H9 (cell line): ENCODE measurements around the gene ATE1. TPM values are rescaled to one million over a fixed set of nuclear protein-coding genes. Genes with fewer than 3 reads are reported as not detected.

Source experiments
- DNase-seq: peaks from one replicate; pipeline ENCODE4 v3.0.0-alpha.2; 2017
- H2AFZ ChIP-seq: one replicate; pipeline ENCODE4 v1.6.1; 2013; ENCODE audit warnings: mild to moderate bottlenecking, low read length, control low read depth, moderate library complexity
- H2AK5ac ChIP-seq: 2 replicates; pipeline ENCODE4 v1.6.1; 2013; ENCODE audit warnings: low read length, control low read depth, mixed read lengths; ENCODE audit not compliant: insufficient read length
- H2BK120ac ChIP-seq: one replicate; pipeline ENCODE4 v1.6.1; 2013; ENCODE audit warnings: low read depth, mild to moderate bottlenecking, low read length, control low read depth, inconsistent platforms; ENCODE audit not compliant: poor library complexity, severe bottlenecking
- H2BK12ac ChIP-seq: 2 replicates; pipeline ENCODE4 v1.6.1; 2013; ENCODE audit warnings: low read length, control low read depth, mixed read lengths, low read depth; ENCODE audit not compliant: insufficient read length
- H2BK15ac ChIP-seq: 2 replicates; pipeline ENCODE4 v1.6.1; 2013; ENCODE audit warnings: low read depth, low read length, control low read depth
- H2BK20ac ChIP-seq: one replicate; pipeline ENCODE4 v1.6.1; 2013; ENCODE audit warnings: low read depth, mild to moderate bottlenecking, low read length, control low read depth, inconsistent platforms; ENCODE audit not compliant: poor library complexity, severe bottlenecking
- H2BK5ac ChIP-seq: 2 replicates; pipeline ENCODE4 v1.6.1; 2013; ENCODE audit warnings: low read length, control low read depth, mixed read lengths; ENCODE audit not compliant: insufficient read length
- H3K14ac ChIP-seq: 2 replicates; pipeline ENCODE4 v1.6.1; 2013; ENCODE audit warnings: low read length, control low read depth; ENCODE audit not compliant: insufficient read depth
- H3K18ac ChIP-seq: 2 replicates; pipeline ENCODE4 v1.6.1; 2013; ENCODE audit warnings: low read depth, mild to moderate bottlenecking, mixed read lengths, low read length, control low read depth; ENCODE audit not compliant: insufficient read length
- H3K23ac ChIP-seq: 2 replicates; pipeline ENCODE4 v1.6.1; 2013; ENCODE audit warnings: low read length, control low read depth, mixed read lengths, low read depth; ENCODE audit not compliant: insufficient read length
- H3K23me2 ChIP-seq: 2 replicates; pipeline ENCODE4 v1.6.1; 2013; ENCODE audit warnings: low read depth, mild to moderate bottlenecking, mixed read lengths, low read length, control low read depth; ENCODE audit not compliant: insufficient read length, poor library complexity, severe bottlenecking
- H3K27ac ChIP-seq: 2 replicates; pipeline ENCODE4 v1.5.1; 2013; ENCODE audit warnings: low read length, control low read depth, mixed read lengths, low read depth; ENCODE audit not compliant: insufficient read length
- H3K27me3 ChIP-seq: 2 replicates; pipeline ENCODE4 v1.6.1; 2013; ENCODE audit warnings: low read length, control low read depth, inconsistent platforms; ENCODE audit not compliant: insufficient read depth
- H3K4ac ChIP-seq: 2 replicates; pipeline ENCODE4 v1.6.1; 2013; ENCODE audit warnings: low read depth, mild to moderate bottlenecking, control low read depth, inconsistent platforms, low read length, moderate library complexity
- H3K4me1 ChIP-seq: 2 replicates; pipeline ENCODE4 v1.6.1; 2013; ENCODE audit warnings: low read length, control low read depth, inconsistent platforms; ENCODE audit not compliant: insufficient read depth
- H3K4me2 ChIP-seq: 2 replicates; pipeline ENCODE4 v1.6.1; 2013; ENCODE audit warnings: low read length, control low read depth, mixed read lengths; ENCODE audit not compliant: insufficient read length, insufficient read depth
- H3K56ac ChIP-seq: 2 replicates; pipeline ENCODE4 v1.6.1; 2013; ENCODE audit warnings: low read depth, mild to moderate bottlenecking, mixed read lengths, low read length, control low read depth; ENCODE audit not compliant: insufficient read length
- H3K79me1 ChIP-seq: 2 replicates; pipeline ENCODE4 v1.6.1; 2013; ENCODE audit warnings: low read depth, mild to moderate bottlenecking, moderate library complexity, low read length, control low read depth, inconsistent platforms; ENCODE audit not compliant: insufficient read depth, poor library complexity, severe bottlenecking
- H3K79me2 ChIP-seq: 2 replicates; pipeline ENCODE4 v1.6.1; 2013; ENCODE audit warnings: low read length, control low read depth, inconsistent platforms; ENCODE audit not compliant: insufficient read depth
- H3K9ac ChIP-seq: 2 replicates; pipeline ENCODE4 v1.6.1; 2013; ENCODE audit warnings: low read length, control low read depth, mixed read lengths; ENCODE audit not compliant: insufficient read length; ENCODE audit errors: extremely low read depth
- H3K9me3 ChIP-seq: one replicate; pipeline ENCODE4 v1.6.1; 2013; ENCODE audit warnings: low read depth, low read length, inconsistent platforms; ENCODE audit not compliant: control insufficient read depth
- H3T11ph ChIP-seq: one replicate; pipeline ENCODE4 v1.6.1; 2013; ENCODE audit warnings: mild to moderate bottlenecking, low read length, control low read depth, inconsistent platforms
- H4K20me1 ChIP-seq: one replicate; pipeline ENCODE4 v1.6.1; 2013; ENCODE audit not compliant: control insufficient read depth, insufficient read length, insufficient read depth
- H4K5ac ChIP-seq: 2 replicates; pipeline ENCODE4 v1.6.1; 2013; ENCODE audit warnings: low read depth, mild to moderate bottlenecking, mixed read lengths, low read length, control low read depth; ENCODE audit not compliant: insufficient read length
- H4K8ac ChIP-seq: replicated peaks from 2 replicates; pipeline ENCODE4 v1.6.1; 2013; ENCODE audit warnings: low read length, control low read depth, mixed read lengths, low read depth; ENCODE audit not compliant: insufficient read length
- H4K91ac ChIP-seq: 2 replicates; pipeline ENCODE4 v1.6.1; 2013; ENCODE audit warnings: low read depth, mild to moderate bottlenecking, moderate library complexity, mixed read lengths, low read length, control low read depth; ENCODE audit not compliant: insufficient read length
- H3K27ac Mint-ChIP-seq, 3 experiments: 2 replicates in 2 of 3; 3 replicates in 1 of 3; pipeline ENCODE4 v1.8.0; 2020 to 2021; ENCODE audit warnings: mixed read lengths in 3 of 3, mild to moderate bottlenecking in 1 of 3, moderate library complexity in 1 of 3
- H3K27me3 Mint-ChIP-seq: 2 replicates; pipeline ENCODE4 v1.8.0; 2021; ENCODE audit warnings: low read depth, mild to moderate bottlenecking, moderate library complexity, mixed read lengths
- H3K36me3 Mint-ChIP-seq, 3 experiments: 2 replicates in 2 of 3; 3 replicates in 1 of 3; pipeline ENCODE4 v1.8.0; 2020 to 2021; ENCODE audit warnings: low read depth in 3 of 3, mixed read lengths in 3 of 3; ENCODE audit not compliant: insufficient read depth in 1 of 3
- H3K4me1 Mint-ChIP-seq, 2 experiments: 2 replicates each; pipeline ENCODE4 v1.8.0; 2020; ENCODE audit warnings: mixed read lengths in 2 of 2
- H3K4me3 Mint-ChIP-seq, 2 experiments: 2 replicates in 1 of 2; 3 replicates in 1 of 2; pipeline ENCODE4 v1.8.0; 2020 to 2021; ENCODE audit warnings: mild to moderate bottlenecking in 2 of 2, mixed read lengths in 2 of 2, moderate library complexity in 1 of 2
- H3K9me3 Mint-ChIP-seq, 2 experiments: 2 replicates in 1 of 2; 3 replicates in 1 of 2; pipeline ENCODE4 v1.8.0; 2020; ENCODE audit warnings: mild to moderate bottlenecking in 2 of 2, mixed read lengths in 2 of 2, moderate library complexity in 1 of 2
- CTCF ChIP-seq: fragments of 200-600 bp; sonication (generic); conservative IDR thresholded peaks from 3 replicates; pipeline ENCODE4 v1.8.0; 2021; ENCODE audit warnings: antibody characterized with exemption, mild to moderate bottlenecking
- WGBS: extraction: QIAGEN DNeasy Blood & Tissue Kit; methylation state at CpG from one replicate; pipeline ENCODE4 v1.1.7; 2013; ENCODE audit warnings: missing lambda C conversion rate, low lambda C conversion rate, mixed read lengths; ENCODE audit not compliant: insufficient read length; ENCODE audit errors: extremely low coverage; 5-methylcytosine and 5-hydroxymethylcytosine counted together
- total RNA-seq: library from RNA; stranded (reverse); gene quantifications from 2 replicates; pipeline ENCODE4 v1.2.1, GENCODE V29; 2021

The ATE1 gene
- total RNA-seq, 1 experiment from 2014 or later = 29.0 TPM

GRCh38 chr10:121694966-121695643, 232.7 kb downstream of the ATE1 start:
- peaks cover 2 to 3% of the 10 kb centered on the region in 2 experiments; a peak in 3 of 5 replicates for H3K9me3 Mint-ChIP-seq
- Histone ChIP-seq H2BK120ac (no peak overlapping the region), H2AFZ (no peak overlapping the region), H3K79me1 (no peaks in the 10 kb centered on the region), H3K27ac (no peak overlapping the region), H3K23ac (no peak overlapping the region), H2BK12ac (no peak overlapping the region), H3K9ac (no peak overlapping the region), H3K4me2 (no peak overlapping the region), H3T11ph (no peak overlapping the region), H3K4me1 (no peaks in the 10 kb centered on the region; the same call in 1 of the 2 replicates), H3K27me3 (no peaks in the 10 kb centered on the region), H3K18ac (no peak overlapping the region), H4K91ac (no peak overlapping the region), H3K23me2 (no peaks in the 10 kb centered on the region), H3K56ac (no peak overlapping the region), H2BK20ac (no peak overlapping the region), H2AK5ac (no peak overlapping the region), H4K5ac (no peak overlapping the region), H2BK5ac (no peak overlapping the region), H3K14ac (no peak overlapping the region), H3K79me2 (no peaks in the 10 kb centered on the region), H4K20me1 (no peaks in the 10 kb centered on the region), H4K8ac (no peak overlapping the region), H3K9me3 (no peaks in the 10 kb centered on the region), H2BK15ac (no peak overlapping the region), H3K4ac (no peak overlapping the region)
- H3K27ac Mint-ChIP-seq = no peak overlapping the region
- no CpG with 5 or more reads among the region's 8 CpGs for WGBS
- H3K27me3 Mint-ChIP-seq = no peaks in the 10 kb centered on the region; the same call in 1 of the 2 replicates
- 0 out of 7 replicates have a peak, but pooled peaks cover 0 to 3% (median 0%) of the 10 kb centered on the region in 3 experiments for H3K36me3 Mint-ChIP-seq
- no peak for DNase-seq
- peaks cover 34 to 39% of the 10 kb centered on the region in 2 experiments for H3K4me1 Mint-ChIP-seq
- TF ChIP-seq CTCF = no peak
- no peak overlapping the region for H3K4me3 Mint-ChIP-seq
